HCT116 (cell line): ENCODE data around the gene FBXL19. TPM values are rescaled to one million over a fixed set of nuclear protein-coding genes. Genes with fewer than 3 reads are reported as not detected.

ENCODE experiments used
- ATAC-seq: fragments of 200-7000 bp; cut with Tn5 transposase; 2 replicates; pipeline ENCODE4 v1.9.1; 2020; ENCODE audit warnings: mild to moderate bottlenecking, moderate library complexity
- BruUV-seq: library from RNA; stranded (reverse); fragments of 400-500 nt; replicated peaks from 2 replicates; lab custom pipeline; 2021; lab: Mats Ljungman, UMichigan
- CTCF ChIA-PET: fragments of 300-600 bp; sonication (Branson Sonifier 250); formaldehyde crosslinking; loops from one replicate; lab custom pipeline; 2021; ENCODE audit warnings: antibody characterized with exemption; lab: Charles Lee
- POLR2A ChIA-PET: fragments of 300-600, 350-600 bp; sonication (Branson Sonifier 250); formaldehyde crosslinking; loops from one replicate; lab custom pipeline; 2021; ENCODE audit warnings: antibody characterized with exemption; lab: Charles Lee
- RAD21 ChIA-PET, 2 experiments: fragments of 300-600 bp; sonication (Branson Sonifier 250); formaldehyde crosslinking; loops; one replicate each; lab custom pipeline; 2023; ENCODE audit warnings: low total read pairs in 2 of 2; ENCODE audit not compliant: uncharacterized antibody in 2 of 2, unreplicated experiment in 2 of 2, low non-redundant PET in 1 of 2; lab: Charles Lee
- DNase-seq: peaks from one replicate; pipeline ENCODE4 v3.0.0-alpha.2; 2010; ENCODE audit warnings: low read depth, low spot score
- H2AFZ ChIP-seq: fragments of 200-600 bp; shearing (Covaris generic), sonication (generic); 2 replicates; pipeline ENCODE4 v1.6.1; 2017; ENCODE audit warnings: low read depth, mixed run types, mixed read lengths, antibody characterized with exemption, low read length; ENCODE audit not compliant: poor library complexity, severe bottlenecking
- H3K27ac ChIP-seq: 2 replicates; pipeline ENCODE4 v1.5.1; 2012; ENCODE audit warnings: low read depth, low read length
- H3K27me3 ChIP-seq: fragments of 200-600 bp; sonication (generic); 2 replicates; pipeline ENCODE4 v1.6.1; 2016; ENCODE audit warnings: mixed run types, low read length, mixed read lengths; ENCODE audit not compliant: insufficient read depth
- H3K36me3 ChIP-seq, 2 experiments: fragments of 200-500 bp in 1 of 2; fragments of 200-600 bp in 1 of 2; sonication (Bioruptor generic) in 1 of 2; sonication (generic) in 1 of 2; 2 replicates each; pipeline versions ENCODE4 v1.5.1 to v1.6.1; 2014 to 2016; ENCODE audit warnings: low read length in 2 of 2, inconsistent platforms in 1 of 2, mixed read lengths in 1 of 2, mixed run types in 1 of 2; ENCODE audit not compliant: insufficient read depth in 2 of 2, control insufficient read depth in 1 of 2
- H3K4me1 ChIP-seq, 2 experiments: fragments of 200-600 bp in 1 of 2; sonication (generic) in 1 of 2; 2 replicates each; pipeline versions ENCODE4 v1.5.1 to v1.6.1; 2012 to 2017; ENCODE audit warnings: low read length in 2 of 2, inconsistent platforms in 1 of 2, mild to moderate bottlenecking in 1 of 2, mixed read lengths in 1 of 2, mixed run types in 1 of 2, moderate library complexity in 1 of 2; ENCODE audit not compliant: insufficient read depth in 2 of 2, control insufficient read depth in 1 of 2
- H3K4me2 ChIP-seq: fragments of 200-600 bp; sonication (generic); 2 replicates; pipeline ENCODE4 v1.6.1; 2017; ENCODE audit warnings: mixed run types, low read length, mixed read lengths
- H3K4me3 ChIP-seq, 2 experiments: fragments of 200-600 bp in 1 of 2; sonication (generic) in 1 of 2; replicated peaks in 1 of 2; 2 replicates each; pipeline ENCODE4 v1.5.1; 2011 to 2016; ENCODE audit warnings: low read length in 2 of 2, control low read depth in 1 of 2, low read depth in 1 of 2, mild to moderate bottlenecking in 1 of 2, mixed read lengths in 1 of 2, mixed run types in 1 of 2
- H3K79me2 ChIP-seq: fragments of 200-600 bp; sonication (generic); 2 replicates; pipeline ENCODE4 v1.6.1; 2017; ENCODE audit warnings: mild to moderate bottlenecking, mixed run types, low read length, moderate library complexity, mixed read lengths; ENCODE audit not compliant: insufficient read depth
- H3K9ac ChIP-seq: fragments of 200-600 bp; sonication (generic); 2 replicates; pipeline ENCODE4 v1.6.1; 2016; ENCODE audit warnings: low read length, mixed read lengths
- H3K9me2 ChIP-seq: fragments of 200-600 bp; sonication (generic), shearing (Covaris generic); 2 replicates; pipeline ENCODE4 v1.6.1; 2017; ENCODE audit warnings: mixed run types, mild to moderate bottlenecking, moderate library complexity; ENCODE audit not compliant: insufficient read depth
- H3K9me3 ChIP-seq, 2 experiments: fragments of 200-500 bp in 1 of 2; fragments of 200-600 bp in 1 of 2; sonication (Bioruptor generic) in 1 of 2; sonication (generic) in 1 of 2; 2 replicates each; pipeline ENCODE4 v1.6.1; 2014 to 2017; ENCODE audit warnings: low read length in 2 of 2, mixed read lengths in 2 of 2, inconsistent platforms in 1 of 2, low read depth in 1 of 2, mild to moderate bottlenecking in 1 of 2, mixed run types in 1 of 2, moderate library complexity in 1 of 2; ENCODE audit not compliant: control insufficient read depth in 1 of 2, insufficient read depth in 1 of 2
- H4K20me1 ChIP-seq: fragments of 200-600 bp; sonication (generic), shearing (Covaris generic); 2 replicates; pipeline ENCODE4 v1.6.1; 2017; ENCODE audit warnings: mixed run types, mild to moderate bottlenecking, moderate library complexity; ENCODE audit not compliant: insufficient read depth
- CBX3 ChIP-seq: IDR thresholded peaks from 2 replicates; pipeline ENCODE4 v1.6.1; 2012; ENCODE audit warnings: low read depth
- CTCF ChIP-seq, 3 experiments: fragments of 200-600 bp in 1 of 3; sonication (generic) in 1 of 3; IDR thresholded peaks in 2 of 3; conservative IDR thresholded peaks in 1 of 3; 2 replicates each; pipeline ENCODE4 v1.5.1; 2012 to 2017; ENCODE audit warnings: low read depth in 2 of 3, low read length in 2 of 3, antibody characterized with exemption in 1 of 3, borderline replicate concordance in 1 of 3, control low read depth in 1 of 3, mild to moderate bottlenecking in 1 of 3, mixed read lengths in 1 of 3, mixed run types in 1 of 3, moderate library complexity in 1 of 3; ENCODE audit not compliant: insufficient read depth in 1 of 3
- ELF1 ChIP-seq: IDR thresholded peaks from 2 replicates; pipeline ENCODE4 v1.6.1; 2012; ENCODE audit warnings: low read depth, borderline replicate concordance
- EZH2 ChIP-seq: fragments of 200-600 bp; sonication (generic); IDR thresholded peaks from 2 replicates; pipeline ENCODE4 v1.6.1; 2017; ENCODE audit warnings: antibody characterized with exemption, mixed run types
- EZH2phosphoT487 ChIP-seq: fragments of 200-600 bp; IDR thresholded peaks from 2 replicates; pipeline ENCODE4 v1.6.1; 2018; ENCODE audit warnings: antibody characterized with exemption, borderline replicate concordance
- FOSL1 ChIP-seq: IDR thresholded peaks from 2 replicates; pipeline ENCODE4 v1.6.1; 2012; ENCODE audit warnings: low read depth
- JUND ChIP-seq: IDR thresholded peaks from 2 replicates; pipeline ENCODE4 v1.6.1; 2012
- MAX ChIP-seq: IDR thresholded peaks from 2 replicates; pipeline ENCODE4 v1.6.1; 2012
- POLR2A ChIP-seq: IDR thresholded peaks from 2 replicates; pipeline ENCODE4 v1.7.0; 2011; ENCODE audit warnings: borderline replicate concordance; ENCODE audit not compliant: insufficient read depth, insufficient read length; ENCODE audit errors: extremely low read depth
- POLR2AphosphoS5 ChIP-seq: IDR thresholded peaks from 2 replicates; pipeline ENCODE4 v1.6.1; 2011; ENCODE audit warnings: mild to moderate bottlenecking, low read depth, low read length, moderate library complexity
- REST ChIP-seq: IDR thresholded peaks from 2 replicates; pipeline ENCODE4 v1.6.1; 2012; ENCODE audit warnings: low read depth
- SIN3A ChIP-seq: IDR thresholded peaks from 2 replicates; pipeline ENCODE4 v1.6.1; 2012; ENCODE audit warnings: low read depth
- TCF7L2 ChIP-seq: IDR thresholded peaks from 2 replicates; pipeline ENCODE4 v1.7.0; 2011; ENCODE audit warnings: borderline replicate concordance, inconsistent platforms; ENCODE audit not compliant: insufficient read depth, insufficient read length; ENCODE audit errors: extremely low read depth
- YY1 ChIP-seq: IDR thresholded peaks from 2 replicates; pipeline ENCODE4 v1.6.1; 2011; ENCODE audit warnings: low read length, low read depth, moderate library complexity, mild to moderate bottlenecking; ENCODE audit not compliant: insufficient replicate concordance; ENCODE audit errors: extremely low read depth
- ZBTB33 ChIP-seq: IDR thresholded peaks from 2 replicates; pipeline ENCODE4 v1.6.1; 2011; ENCODE audit warnings: mild to moderate bottlenecking, low read length, moderate library complexity; ENCODE audit not compliant: insufficient replicate concordance; ENCODE audit errors: extremely low read depth
- ZFX ChIP-seq: fragments of 450-650 bp; IDR thresholded peaks from 2 replicates; pipeline ENCODE4 v1.6.1; 2017
- intact Hi-C: fragments of 100-400 bp; cut with micrococcal nuclease; formaldehyde crosslinking; loops from 2 replicates; pipeline ENCODE4 v1.10.0; 2022
- total RNA-seq: library from RNA; stranded (reverse); gene quantifications from one replicate; pipeline ENCODE4 v1.2.1, GENCODE V29; 2021; ENCODE audit not compliant: unreplicated experiment

FBXL19 gene
- total RNA-seq, 1 experiment from 2014 or later = 45.2 TPM

- no peaks in the 10 kb centered on the region for H3K9me2 ChIP-seq
- ChIA-PET POLR2A (no interaction called here), RAD21 (no interaction called here), CTCF (interaction anchor here (1.0 kb wide), 1 partner anchor 19 kb away, joined by 4 read pairs; no protein-coding TSS in a partner anchor)
- peak; percentile 81 for DNase-seq
- no peaks in the 10 kb centered on the region for H3K27me3 ChIP-seq
- peaks cover 10 to 17% of the 10 kb centered on the region in 2 experiments; a peak in 3 of 4 replicates for H3K4me1 ChIP-seq
- H3K4me2 ChIP-seq = peak overlapping the region; percentile 95
- no peak for TF ChIP-seq MAX
- TF ChIP-seq REST = no peak
- peak in 2 of 3 experiments; percentile 91; a peak in 4 of 6 replicates for TF ChIP-seq CTCF (IDR thresholded peaks at IDR 0.05 in 2 of 3, conservative IDR thresholded peaks at IDR 0.05 in 1 of 3; ENCODE audit: borderline replicate concordance in 1 of 3, insufficient read depth in 1 of 3, low read depth in 2 of 3, low read length in 2 of 3)
- TF ChIP-seq YY1 = no peak
- peak; percentile 31; the same call in 1 of the 2 replicates for TF ChIP-seq POLR2AphosphoS5
- TF ChIP-seq EZH2 = no peak
- no peak for TF ChIP-seq ZFX
- TF ChIP-seq JUND = no peak
- TF ChIP-seq TCF7L2 = no peak
- TF ChIP-seq FOSL1 = no peak
- TF ChIP-seq POLR2A = no peak
- TF ChIP-seq ZBTB33 = no peak
- TF ChIP-seq ELF1 = no peak
- no peak for TF ChIP-seq EZH2phosphoT487
- TF ChIP-seq CBX3 = no peak
- TF ChIP-seq SIN3A = no peak
- peak overlapping the region; percentile 92 for H3K27ac ChIP-seq
- peak; percentile 37 for ATAC-seq
- intact Hi-C loops = loop anchor here (1.0 to 5.0 kb wide), 8 partner anchors 25 to 475 kb away; partner anchors contain the start of genes CTF1, PRR14, SEPHS2 and ZNF629
- H2AFZ ChIP-seq = peak overlapping the region; percentile 24
- no peaks in the 10 kb centered on the region for H3K9me3 ChIP-seq
- no TSS peak for BruUV-seq
- H4K20me1 ChIP-seq = no peaks in the 10 kb centered on the region
- peak overlapping the region; percentile 62 to 97 for H3K4me3 ChIP-seq
- peaks cover 10% of the 10 kb centered on the region; the same call in 1 of the 2 replicates for H3K79me2 ChIP-seq
- H3K9ac ChIP-seq = peak overlapping the region; percentile 63
- peaks cover 0 to 3% of the 10 kb centered on the region in 2 experiments; a peak in 1 of 4 replicates for H3K36me3 ChIP-seq
Observed at GRCh38 chr16:30921748-30922419, 1.5 kb upstream of the FBXL19 start.
